ENCODE data around the gene COMMD4. TPM values are rescaled to one million over a fixed set of nuclear protein-coding genes. Genes with fewer than 3 reads are reported as not detected.

COMMD4 gene
- total and polyA plus RNA-seq, 2 of the 8 experiments (the other 6 are each of a cell fraction or from before 2014, with no cell fraction given): 131 to 236 TPM

DNA sequence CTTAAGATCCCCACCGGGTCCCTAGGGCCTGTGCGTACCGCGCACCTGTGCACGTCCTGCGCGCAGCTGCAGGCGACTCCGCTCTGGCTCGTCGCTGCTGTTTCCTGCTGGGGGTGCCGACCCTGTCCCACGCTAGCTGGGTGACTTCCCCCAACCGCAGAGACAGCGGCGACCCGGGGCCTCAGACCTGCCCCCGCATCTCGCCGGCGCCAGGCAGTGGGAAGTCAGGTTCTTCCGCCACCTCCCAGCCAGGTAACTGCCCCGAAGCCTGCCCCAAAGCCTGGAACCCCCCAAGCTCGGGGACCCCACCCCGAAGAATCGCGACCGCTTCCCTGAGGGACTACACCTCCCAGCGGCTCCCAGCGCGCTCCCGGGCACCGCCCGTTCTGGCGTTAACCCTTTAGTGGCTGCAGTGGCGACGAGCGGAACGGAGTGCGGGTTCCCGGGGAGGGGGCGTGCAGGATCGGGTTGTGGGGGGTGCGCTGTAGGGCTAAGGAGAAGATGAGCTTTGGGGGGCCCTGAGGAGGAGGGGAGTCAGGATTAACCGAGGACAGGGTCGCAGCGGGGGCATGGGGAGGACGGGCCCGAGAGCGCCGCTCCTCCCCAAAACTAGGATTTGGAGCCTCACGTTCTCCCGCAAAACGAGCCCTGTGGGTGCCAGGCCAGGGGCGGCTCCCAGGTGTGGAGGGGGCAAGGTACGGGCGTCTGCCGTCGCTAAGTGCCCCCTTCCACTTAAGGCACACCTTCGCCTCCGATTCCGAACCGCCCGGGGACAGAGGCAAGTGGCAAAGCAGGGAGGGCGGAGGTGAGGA is 11.6 kb downstream of the COMMD4 start (continued):
- TF ChIP-seq, protein P1, sequence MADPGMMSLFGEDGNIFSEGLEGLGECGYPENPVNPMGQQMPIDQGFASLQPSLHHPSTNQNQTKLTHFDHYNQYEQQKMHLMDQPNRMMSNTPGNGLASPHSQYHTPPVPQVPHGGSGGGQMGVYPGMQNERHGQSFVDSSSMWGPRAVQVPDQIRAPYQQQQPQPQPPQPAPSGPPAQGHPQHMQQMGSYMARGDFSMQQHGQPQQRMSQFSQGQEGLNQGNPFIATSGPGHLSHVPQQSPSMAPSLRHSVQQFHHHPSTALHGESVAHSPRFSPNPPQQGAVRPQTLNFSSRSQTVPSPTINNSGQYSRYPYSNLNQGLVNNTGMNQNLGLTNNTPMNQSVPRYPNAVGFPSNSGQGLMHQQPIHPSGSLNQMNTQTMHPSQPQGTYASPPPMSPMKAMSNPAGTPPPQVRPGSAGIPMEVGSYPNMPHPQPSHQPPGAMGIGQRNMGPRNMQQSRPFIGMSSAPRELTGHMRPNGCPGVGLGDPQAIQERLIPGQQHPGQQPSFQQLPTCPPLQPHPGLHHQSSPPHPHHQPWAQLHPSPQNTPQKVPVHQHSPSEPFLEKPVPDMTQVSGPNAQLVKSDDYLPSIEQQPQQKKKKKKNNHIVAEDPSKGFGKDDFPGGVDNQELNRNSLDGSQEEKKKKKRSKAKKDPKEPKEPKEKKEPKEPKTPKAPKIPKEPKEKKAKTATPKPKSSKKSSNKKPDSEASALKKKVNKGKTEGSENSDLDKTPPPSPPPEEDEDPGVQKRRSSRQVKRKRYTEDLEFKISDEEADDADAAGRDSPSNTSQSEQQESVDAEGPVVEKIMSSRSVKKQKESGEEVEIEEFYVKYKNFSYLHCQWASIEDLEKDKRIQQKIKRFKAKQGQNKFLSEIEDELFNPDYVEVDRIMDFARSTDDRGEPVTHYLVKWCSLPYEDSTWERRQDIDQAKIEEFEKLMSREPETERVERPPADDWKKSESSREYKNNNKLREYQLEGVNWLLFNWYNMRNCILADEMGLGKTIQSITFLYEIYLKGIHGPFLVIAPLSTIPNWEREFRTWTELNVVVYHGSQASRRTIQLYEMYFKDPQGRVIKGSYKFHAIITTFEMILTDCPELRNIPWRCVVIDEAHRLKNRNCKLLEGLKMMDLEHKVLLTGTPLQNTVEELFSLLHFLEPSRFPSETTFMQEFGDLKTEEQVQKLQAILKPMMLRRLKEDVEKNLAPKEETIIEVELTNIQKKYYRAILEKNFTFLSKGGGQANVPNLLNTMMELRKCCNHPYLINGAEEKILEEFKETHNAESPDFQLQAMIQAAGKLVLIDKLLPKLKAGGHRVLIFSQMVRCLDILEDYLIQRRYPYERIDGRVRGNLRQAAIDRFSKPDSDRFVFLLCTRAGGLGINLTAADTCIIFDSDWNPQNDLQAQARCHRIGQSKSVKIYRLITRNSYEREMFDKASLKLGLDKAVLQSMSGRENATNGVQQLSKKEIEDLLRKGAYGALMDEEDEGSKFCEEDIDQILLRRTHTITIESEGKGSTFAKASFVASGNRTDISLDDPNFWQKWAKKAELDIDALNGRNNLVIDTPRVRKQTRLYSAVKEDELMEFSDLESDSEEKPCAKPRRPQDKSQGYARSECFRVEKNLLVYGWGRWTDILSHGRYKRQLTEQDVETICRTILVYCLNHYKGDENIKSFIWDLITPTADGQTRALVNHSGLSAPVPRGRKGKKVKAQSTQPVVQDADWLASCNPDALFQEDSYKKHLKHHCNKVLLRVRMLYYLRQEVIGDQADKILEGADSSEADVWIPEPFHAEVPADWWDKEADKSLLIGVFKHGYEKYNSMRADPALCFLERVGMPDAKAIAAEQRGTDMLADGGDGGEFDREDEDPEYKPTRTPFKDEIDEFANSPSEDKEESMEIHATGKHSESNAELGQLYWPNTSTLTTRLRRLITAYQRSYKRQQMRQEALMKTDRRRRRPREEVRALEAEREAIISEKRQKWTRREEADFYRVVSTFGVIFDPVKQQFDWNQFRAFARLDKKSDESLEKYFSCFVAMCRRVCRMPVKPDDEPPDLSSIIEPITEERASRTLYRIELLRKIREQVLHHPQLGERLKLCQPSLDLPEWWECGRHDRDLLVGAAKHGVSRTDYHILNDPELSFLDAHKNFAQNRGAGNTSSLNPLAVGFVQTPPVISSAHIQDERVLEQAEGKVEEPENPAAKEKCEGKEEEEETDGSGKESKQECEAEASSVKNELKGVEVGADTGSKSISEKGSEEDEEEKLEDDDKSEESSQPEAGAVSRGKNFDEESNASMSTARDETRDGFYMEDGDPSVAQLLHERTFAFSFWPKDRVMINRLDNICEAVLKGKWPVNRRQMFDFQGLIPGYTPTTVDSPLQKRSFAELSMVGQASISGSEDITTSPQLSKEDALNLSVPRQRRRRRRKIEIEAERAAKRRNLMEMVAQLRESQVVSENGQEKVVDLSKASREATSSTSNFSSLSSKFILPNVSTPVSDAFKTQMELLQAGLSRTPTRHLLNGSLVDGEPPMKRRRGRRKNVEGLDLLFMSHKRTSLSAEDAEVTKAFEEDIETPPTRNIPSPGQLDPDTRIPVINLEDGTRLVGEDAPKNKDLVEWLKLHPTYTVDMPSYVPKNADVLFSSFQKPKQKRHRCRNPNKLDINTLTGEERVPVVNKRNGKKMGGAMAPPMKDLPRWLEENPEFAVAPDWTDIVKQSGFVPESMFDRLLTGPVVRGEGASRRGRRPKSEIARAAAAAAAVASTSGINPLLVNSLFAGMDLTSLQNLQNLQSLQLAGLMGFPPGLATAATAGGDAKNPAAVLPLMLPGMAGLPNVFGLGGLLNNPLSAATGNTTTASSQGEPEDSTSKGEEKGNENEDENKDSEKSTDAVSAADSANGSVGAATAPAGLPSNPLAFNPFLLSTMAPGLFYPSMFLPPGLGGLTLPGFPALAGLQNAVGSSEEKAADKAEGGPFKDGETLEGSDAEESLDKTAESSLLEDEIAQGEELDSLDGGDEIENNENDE (IDR thresholded peaks at IDR 0.05; ENCODE audit: insufficient replicate concordance, low read length): no peak
- no peak for TF ChIP-seq HDAC6 (IDR thresholded peaks at IDR 0.05; ENCODE audit: low read depth, low read length)
